Loucy (cell line): Measurements from ENCODE around the gene EDN3.
"Not testable (repeated sequence)": the region's sequence is repeated elsewhere in the genome, so short reads cannot be mapped to it uniquely, and the experiment has no call there.

Experiments
- H2AFZ ChIP-seq: fragments of 200-600 bp; sonication (generic); 2 replicates; pipeline ENCODE4 v1.6.0; 2016; ENCODE audit warnings: antibody characterized with exemption, mild to moderate bottlenecking, low read length, moderate library complexity
- H3F3A ChIP-seq: fragments of 200-600 bp; 2 replicates; pipeline ENCODE4 v1.6.0; 2016; ENCODE audit warnings: antibody characterized with exemption, low read depth, mild to moderate bottlenecking
- H3K27me3 ChIP-seq: fragments of 200-600 bp; sonication (generic); 2 replicates; pipeline ENCODE4 v1.6.1; 2014; ENCODE audit warnings: low read length, mild to moderate bottlenecking; ENCODE audit not compliant: insufficient read depth, poor library complexity, severe bottlenecking
- H3K36me3 ChIP-seq: fragments of 200-600 bp; sonication (generic); 2 replicates; pipeline ENCODE4 v1.6.1; 2016; ENCODE audit warnings: low read length; ENCODE audit not compliant: insufficient read depth
- H3K4me1 ChIP-seq: fragments of 200-600 bp; sonication (generic); 2 replicates; pipeline ENCODE4 v1.5.1; 2014; ENCODE audit warnings: low read length, mild to moderate bottlenecking; ENCODE audit not compliant: insufficient read depth, poor library complexity, severe bottlenecking
- H3K4me2 ChIP-seq: fragments of 200-600 bp; sonication (generic); 2 replicates; pipeline ENCODE4 v1.6.0; 2014; ENCODE audit warnings: antibody characterized with exemption, low read length, low read depth, mild to moderate bottlenecking; ENCODE audit not compliant: poor library complexity, severe bottlenecking
- H3K4me3 ChIP-seq: fragments of 200-600 bp; sonication (generic); 2 replicates; pipeline ENCODE4 v1.5.1; 2014; ENCODE audit warnings: low read length, mild to moderate bottlenecking, mixed read lengths; ENCODE audit not compliant: poor library complexity, severe bottlenecking
- H3K79me2 ChIP-seq: fragments of 200-600 bp; sonication (generic); 2 replicates; pipeline ENCODE4 v1.6.1; 2014; ENCODE audit warnings: low read length; ENCODE audit not compliant: insufficient read depth
- H3K9ac ChIP-seq: fragments of 200-600 bp; sonication (generic); 2 replicates; pipeline ENCODE4 v1.6.0; 2014; ENCODE audit warnings: mild to moderate bottlenecking, low read depth, low read length, moderate library complexity; ENCODE audit not compliant: poor library complexity, severe bottlenecking
- H3K9me2 ChIP-seq: fragments of 200-600 bp; sonication (generic); replicated peaks from 2 replicates; pipeline ENCODE4 v1.6.1; 2016; ENCODE audit warnings: low read depth, low read length, mixed read lengths
- H3K9me3 ChIP-seq: fragments of 200-600 bp; sonication (generic); 2 replicates; pipeline ENCODE4 v1.6.1; 2014; ENCODE audit warnings: mild to moderate bottlenecking, antibody characterized with exemption, low read length, low read depth; ENCODE audit not compliant: insufficient read depth
- H4K20me1 ChIP-seq: fragments of 200-600 bp; sonication (generic); 2 replicates; pipeline ENCODE4 v1.6.0; 2014; ENCODE audit warnings: antibody characterized with exemption, low read length, mild to moderate bottlenecking; ENCODE audit not compliant: insufficient read depth, poor library complexity, severe bottlenecking
- EZH2phosphoT487 ChIP-seq: fragments of 200-600 bp; IDR thresholded peaks from 2 replicates; pipeline ENCODE4 v1.6.1; 2018; ENCODE audit warnings: antibody characterized with exemption, mild to moderate bottlenecking, moderate library complexity, borderline replicate concordance
- TF ChIP-seq, protein P1 (sequence below): fragments of 200-600 bp; sonication (generic); conservative IDR thresholded peaks from 2 replicates; pipeline ENCODE4 v1.5.1; 2014; ENCODE audit warnings: mild to moderate bottlenecking, antibody characterized with exemption, low read length

Gene EDN3

DNA sequence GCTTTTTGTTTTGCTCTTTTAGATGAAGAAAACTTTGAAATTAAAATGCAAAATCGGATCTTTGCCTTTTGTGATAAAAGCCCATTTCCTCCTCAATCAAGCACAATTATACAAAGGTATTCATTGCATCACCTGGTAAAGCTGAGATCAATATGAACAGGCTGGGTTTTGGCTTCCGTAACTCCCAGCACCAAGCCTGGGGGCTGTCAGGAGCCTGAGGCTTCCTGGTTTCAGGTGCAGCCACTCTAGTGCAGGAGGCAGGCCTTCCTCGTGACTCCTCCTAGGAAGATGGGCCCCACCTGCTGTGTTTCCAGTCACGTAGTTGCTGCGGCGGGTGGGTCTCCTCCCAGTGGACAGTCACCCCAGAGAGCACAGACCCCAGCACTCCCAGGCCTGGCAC is 54.0 kb downstream of the EDN3 start:
- Histone ChIP-seq H3K4me3 (no peak overlapping the region), H3K4me2 (no peak overlapping the region), H3K9me3 (no peaks in the 10 kb centered on the region), H2AFZ (no peak overlapping the region), H3K79me2 (no peaks in the 10 kb centered on the region), H3K9me2 (no peaks in the 10 kb centered on the region), H3F3A (no peaks in the 10 kb centered on the region), H3K4me1 (no peaks in the 10 kb centered on the region), H3K9ac (no peak overlapping the region), H4K20me1 (no peaks in the 10 kb centered on the region), H3K36me3 (no peaks in the 10 kb centered on the region), H3K27me3 (no peaks in the 10 kb centered on the region)
- TF ChIP-seq EZH2phosphoT487 = no peak
- TF ChIP-seq, protein P1, sequence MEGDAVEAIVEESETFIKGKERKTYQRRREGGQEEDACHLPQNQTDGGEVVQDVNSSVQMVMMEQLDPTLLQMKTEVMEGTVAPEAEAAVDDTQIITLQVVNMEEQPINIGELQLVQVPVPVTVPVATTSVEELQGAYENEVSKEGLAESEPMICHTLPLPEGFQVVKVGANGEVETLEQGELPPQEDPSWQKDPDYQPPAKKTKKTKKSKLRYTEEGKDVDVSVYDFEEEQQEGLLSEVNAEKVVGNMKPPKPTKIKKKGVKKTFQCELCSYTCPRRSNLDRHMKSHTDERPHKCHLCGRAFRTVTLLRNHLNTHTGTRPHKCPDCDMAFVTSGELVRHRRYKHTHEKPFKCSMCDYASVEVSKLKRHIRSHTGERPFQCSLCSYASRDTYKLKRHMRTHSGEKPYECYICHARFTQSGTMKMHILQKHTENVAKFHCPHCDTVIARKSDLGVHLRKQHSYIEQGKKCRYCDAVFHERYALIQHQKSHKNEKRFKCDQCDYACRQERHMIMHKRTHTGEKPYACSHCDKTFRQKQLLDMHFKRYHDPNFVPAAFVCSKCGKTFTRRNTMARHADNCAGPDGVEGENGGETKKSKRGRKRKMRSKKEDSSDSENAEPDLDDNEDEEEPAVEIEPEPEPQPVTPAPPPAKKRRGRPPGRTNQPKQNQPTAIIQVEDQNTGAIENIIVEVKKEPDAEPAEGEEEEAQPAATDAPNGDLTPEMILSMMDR = no peak

DNA sequence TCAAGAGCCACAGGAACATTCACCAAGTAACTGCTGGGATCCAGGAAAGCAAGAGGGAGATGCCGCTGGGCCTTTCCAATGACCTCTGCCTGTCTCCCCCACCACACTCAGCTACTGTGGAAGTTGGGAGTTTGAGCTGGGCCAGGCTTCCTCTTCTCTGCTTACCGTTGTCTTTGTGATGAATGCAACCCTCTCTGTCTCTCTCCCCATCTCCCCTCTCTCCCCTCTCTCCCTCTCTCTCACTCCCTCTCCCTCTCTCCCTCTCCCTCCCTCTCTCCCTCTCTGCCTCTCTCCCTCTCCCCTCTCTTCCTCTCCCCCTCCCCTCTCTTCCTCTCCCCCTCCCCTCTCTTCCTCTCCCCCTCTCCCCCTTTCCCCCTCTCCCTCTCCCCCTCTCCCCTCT is 54.8 kb downstream of the EDN3 start:
- no peaks in the 10 kb centered on the region for H3F3A ChIP-seq
- H3K27me3 ChIP-seq = no peaks in the 10 kb centered on the region
- no peaks in the 10 kb centered on the region for H3K9me3 ChIP-seq
- H3K4me3 ChIP-seq = no peak overlapping the region
- no peaks in the 10 kb centered on the region for H3K9me2 ChIP-seq
- TF ChIP-seq EZH2phosphoT487 = no peak
- TF ChIP-seq, protein P1 = no peak
- H4K20me1 ChIP-seq = no peaks in the 10 kb centered on the region
- H3K36me3 ChIP-seq = no peaks in the 10 kb centered on the region
- H3K79me2 ChIP-seq = no peaks in the 10 kb centered on the region
- H3K4me2 ChIP-seq = no peak overlapping the region
- no peak overlapping the region for H2AFZ ChIP-seq
- no peaks in the 10 kb centered on the region for H3K4me1 ChIP-seq
- no peak overlapping the region for H3K9ac ChIP-seq

DNA sequence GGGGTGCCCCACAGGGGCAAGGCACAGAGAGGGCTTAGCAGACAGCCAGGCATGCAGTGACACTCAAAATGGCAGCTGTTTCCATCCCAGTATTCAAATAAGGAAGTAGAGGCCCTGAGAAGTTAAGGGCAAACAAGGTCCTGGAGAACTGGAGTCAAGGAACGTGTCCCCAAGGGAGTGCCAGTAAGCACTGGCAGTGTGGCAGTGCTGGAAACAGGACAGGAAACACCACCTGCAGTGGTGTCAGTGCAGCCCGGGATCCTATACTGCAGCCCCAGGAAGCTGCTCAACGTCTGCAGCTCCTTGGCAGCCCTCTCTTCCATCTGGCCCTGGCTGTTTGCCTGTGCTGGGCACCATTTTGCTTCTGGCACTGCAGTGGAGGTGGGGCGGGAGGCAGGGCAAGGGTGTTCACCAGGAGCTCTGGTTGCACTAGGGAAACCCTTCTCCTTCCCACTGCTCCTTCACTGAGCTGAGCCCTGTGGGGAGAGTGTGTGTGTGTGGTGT is 56.3 kb downstream of the EDN3 start:
- no peaks in the 10 kb centered on the region for H3K27me3 ChIP-seq
- no peak overlapping the region for H3K4me3 ChIP-seq
- no peaks in the 10 kb centered on the region for H3K9me3 ChIP-seq
- no peaks in the 10 kb centered on the region for H3K9me2 ChIP-seq
- no peaks in the 10 kb centered on the region for H3K4me1 ChIP-seq
- H3F3A ChIP-seq = no peaks in the 10 kb centered on the region
- no peak overlapping the region for H2AFZ ChIP-seq
- H3K79me2 ChIP-seq = no peaks in the 10 kb centered on the region
- H4K20me1 ChIP-seq = no peaks in the 10 kb centered on the region
- no peak overlapping the region for H3K9ac ChIP-seq
- H3K4me2 ChIP-seq = no peak overlapping the region
- no peaks in the 10 kb centered on the region for H3K36me3 ChIP-seq
- no peak for TF ChIP-seq EZH2phosphoT487
- TF ChIP-seq, protein P1 = no peak

DNA sequence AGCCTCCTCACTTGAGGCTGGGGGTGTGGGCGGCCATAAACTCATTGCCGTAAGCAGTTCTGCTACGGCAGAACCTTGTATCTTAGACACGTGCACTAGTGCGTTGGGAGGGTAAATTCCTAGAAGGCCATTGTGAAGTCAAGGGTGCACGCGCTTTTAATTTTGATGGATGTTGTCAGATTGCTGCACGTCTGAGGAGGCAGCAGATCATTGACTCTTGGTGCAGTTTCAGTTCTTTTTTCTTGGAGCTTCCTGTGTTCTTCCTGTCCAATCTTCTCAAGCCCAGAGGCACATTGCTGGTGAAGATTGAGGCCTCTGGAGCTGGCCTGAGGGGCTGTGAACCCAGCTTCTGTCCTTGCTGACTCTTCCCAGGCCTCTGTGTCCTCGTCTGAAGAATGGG is 58.4 kb downstream of the EDN3 start:
- H2AFZ ChIP-seq, H3K9me2 ChIP-seq, H4K20me1 ChIP-seq, H3K4me3 ChIP-seq, H3K27me3 ChIP-seq, H3K4me2 ChIP-seq, H3K9ac ChIP-seq, H3K4me1 ChIP-seq, H3K36me3 ChIP-seq, H3K9me3 ChIP-seq, H3F3A ChIP-seq, H3K79me2 ChIP-seq: not testable (repeated sequence)
